ENCODE measurements around the gene HPD. TPM values are rescaled to one million over a fixed set of nuclear protein-coding genes. Genes with fewer than 3 reads are reported as not detected.
"Not testable (repeated sequence)": the region's sequence is repeated elsewhere in the genome, so short reads cannot be mapped to it uniquely, and the experiment has no call there.

Gene HPD
- total RNA-seq, 1 experiment from 2014 or later, result 0.39 TPM

DNA sequence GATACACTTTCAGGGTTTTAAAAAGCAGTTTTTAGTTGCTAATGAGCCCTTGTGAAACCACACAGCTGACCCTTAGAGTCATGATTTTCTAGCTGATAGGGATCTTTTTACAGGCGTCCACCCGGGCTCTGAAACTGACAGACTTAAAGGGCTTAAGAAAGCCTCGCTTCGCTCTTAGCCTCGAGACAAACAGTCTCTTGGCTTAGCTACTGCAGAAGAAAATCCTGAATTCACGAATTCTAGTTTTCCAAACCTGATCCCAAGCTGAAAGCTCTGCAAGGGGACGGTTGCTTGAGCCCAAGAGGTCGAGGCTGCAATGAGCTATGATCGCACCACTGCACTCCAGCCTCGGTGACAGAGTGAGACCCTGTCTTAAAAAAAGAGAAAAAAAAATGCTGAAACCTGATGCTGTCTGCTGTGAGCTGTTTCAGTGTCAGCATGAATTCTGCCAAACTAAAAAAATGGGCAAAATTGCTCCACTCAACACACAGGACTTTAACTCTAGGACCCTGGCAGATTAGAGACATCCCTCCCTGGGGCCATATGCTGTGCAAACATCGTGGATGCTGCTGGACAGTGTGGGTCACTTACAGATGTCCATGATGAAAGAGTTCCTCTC is 3.1 kb upstream of the HPD start (continued):
- TF ChIP-seq, protein P1, sequence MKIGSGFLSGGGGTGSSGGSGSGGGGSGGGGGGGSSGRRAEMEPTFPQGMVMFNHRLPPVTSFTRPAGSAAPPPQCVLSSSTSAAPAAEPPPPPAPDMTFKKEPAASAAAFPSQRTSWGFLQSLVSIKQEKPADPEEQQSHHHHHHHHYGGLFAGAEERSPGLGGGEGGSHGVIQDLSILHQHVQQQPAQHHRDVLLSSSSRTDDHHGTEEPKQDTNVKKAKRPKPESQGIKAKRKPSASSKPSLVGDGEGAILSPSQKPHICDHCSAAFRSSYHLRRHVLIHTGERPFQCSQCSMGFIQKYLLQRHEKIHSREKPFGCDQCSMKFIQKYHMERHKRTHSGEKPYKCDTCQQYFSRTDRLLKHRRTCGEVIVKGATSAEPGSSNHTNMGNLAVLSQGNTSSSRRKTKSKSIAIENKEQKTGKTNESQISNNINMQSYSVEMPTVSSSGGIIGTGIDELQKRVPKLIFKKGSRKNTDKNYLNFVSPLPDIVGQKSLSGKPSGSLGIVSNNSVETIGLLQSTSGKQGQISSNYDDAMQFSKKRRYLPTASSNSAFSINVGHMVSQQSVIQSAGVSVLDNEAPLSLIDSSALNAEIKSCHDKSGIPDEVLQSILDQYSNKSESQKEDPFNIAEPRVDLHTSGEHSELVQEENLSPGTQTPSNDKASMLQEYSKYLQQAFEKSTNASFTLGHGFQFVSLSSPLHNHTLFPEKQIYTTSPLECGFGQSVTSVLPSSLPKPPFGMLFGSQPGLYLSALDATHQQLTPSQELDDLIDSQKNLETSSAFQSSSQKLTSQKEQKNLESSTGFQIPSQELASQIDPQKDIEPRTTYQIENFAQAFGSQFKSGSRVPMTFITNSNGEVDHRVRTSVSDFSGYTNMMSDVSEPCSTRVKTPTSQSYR (CRISPR knock-in tag; IDR thresholded peaks at IDR 0.05), result no peak

- CTCF ChIA-PET; H3K27me3 Mint-ChIP-seq (ENCODE audit: low read depth); H3K9me3 Mint-ChIP-seq; H3K36me3 Mint-ChIP-seq; DNase-seq (ENCODE audit: low spot score); H3K27ac Mint-ChIP-seq; ATAC-seq; POLR2A ChIA-PET; H3K4me3 Mint-ChIP-seq: not testable (repeated sequence)
- peaks cover 15% of the 10 kb centered on the region for H3K4me1 Mint-ChIP-seq
Measured at GRCh38 chr12:121860699-121861098, 2.0 kb upstream of the HPD start.

GRCh38 chr12:121860257-121860656 is 1.6 kb upstream of the HPD start:
- TF ChIP-seq ZNF138 (CRISPR knock-in tag; conservative IDR thresholded peaks at IDR 0.05) (no peak), CREM (CRISPR knock-in tag; IDR thresholded peaks at IDR 0.05) (no peak), CREB1 (CRISPR knock-in tag; IDR thresholded peaks at IDR 0.05) (no peak), ZBTB21 (CRISPR knock-in tag; IDR thresholded peaks at IDR 0.05; ENCODE audit: borderline replicate concordance) (no peak)
- DNase-seq (ENCODE audit: low spot score), result no peak
- Mint-ChIP-seq H3K4me1 (peaks cover 15% of the 10 kb centered on the region), H3K27ac (no peak overlapping the region), H3K9me3 (no peaks in the 10 kb centered on the region), H3K4me3 (no peak overlapping the region), H3K36me3 (no peaks in the 10 kb centered on the region), H3K27me3 (ENCODE audit: low read depth) (no peaks in the 10 kb centered on the region)
- ChIA-PET POLR2A (no interaction called here), CTCF (interaction anchor here (0.8 kb wide), 1 partner anchor 66 kb away, joined by 3 read pairs; no protein-coding TSS in a partner anchor)
- no peak for ATAC-seq

GRCh38 chr12:121858318-121858661 is 369 bp downstream of the HPD start:
- ChIA-PET CTCF (interaction anchor here (1.2 to 1.8 kb wide), 2 partner anchors 46 to 63 kb away, joined by 6 read pairs; no protein-coding TSS in a partner anchor), POLR2A (no interaction called here)
- H3K4me3 Mint-ChIP-seq, result no peak overlapping the region
- H3K27ac Mint-ChIP-seq, result peak overlapping the region; percentile 37; the same call in 1 of the 2 replicates
- no peaks in the 10 kb centered on the region for H3K27me3 Mint-ChIP-seq (ENCODE audit: low read depth)
- peaks cover 15% of the 10 kb centered on the region for H3K4me1 Mint-ChIP-seq
- H3K36me3 Mint-ChIP-seq, result no peaks in the 10 kb centered on the region
- H3K9me3 Mint-ChIP-seq, result no peaks in the 10 kb centered on the region
- ATAC-seq, result no peak
- no peak for DNase-seq (ENCODE audit: low spot score)
- no peak for TF ChIP-seq IRF1 (CRISPR knock-in tag; IDR thresholded peaks at IDR 0.05)
- TF ChIP-seq, protein P2, sequence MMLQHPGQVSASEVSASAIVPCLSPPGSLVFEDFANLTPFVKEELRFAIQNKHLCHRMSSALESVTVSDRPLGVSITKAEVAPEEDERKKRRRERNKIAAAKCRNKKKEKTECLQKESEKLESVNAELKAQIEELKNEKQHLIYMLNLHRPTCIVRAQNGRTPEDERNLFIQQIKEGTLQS (CRISPR knock-in tag; conservative IDR thresholded peaks at IDR 0.05), result no peak
- no peak for TF ChIP-seq ETV6 (CRISPR knock-in tag; IDR thresholded peaks at IDR 0.05)
- TF ChIP-seq E2F4 (CRISPR knock-in tag; IDR thresholded peaks at IDR 0.05; ENCODE audit: borderline replicate concordance, low read depth), result no peak
- TF ChIP-seq ZNF512 (CRISPR knock-in tag; IDR thresholded peaks at IDR 0.05; ENCODE audit: borderline replicate concordance), result no peak
- no peak for TF ChIP-seq TCF7 (CRISPR knock-in tag; IDR thresholded peaks at IDR 0.05; ENCODE audit: low read depth)
- TF ChIP-seq E2F5 (CRISPR knock-in tag; IDR thresholded peaks at IDR 0.05), result no peak
- TF ChIP-seq, protein P3, sequence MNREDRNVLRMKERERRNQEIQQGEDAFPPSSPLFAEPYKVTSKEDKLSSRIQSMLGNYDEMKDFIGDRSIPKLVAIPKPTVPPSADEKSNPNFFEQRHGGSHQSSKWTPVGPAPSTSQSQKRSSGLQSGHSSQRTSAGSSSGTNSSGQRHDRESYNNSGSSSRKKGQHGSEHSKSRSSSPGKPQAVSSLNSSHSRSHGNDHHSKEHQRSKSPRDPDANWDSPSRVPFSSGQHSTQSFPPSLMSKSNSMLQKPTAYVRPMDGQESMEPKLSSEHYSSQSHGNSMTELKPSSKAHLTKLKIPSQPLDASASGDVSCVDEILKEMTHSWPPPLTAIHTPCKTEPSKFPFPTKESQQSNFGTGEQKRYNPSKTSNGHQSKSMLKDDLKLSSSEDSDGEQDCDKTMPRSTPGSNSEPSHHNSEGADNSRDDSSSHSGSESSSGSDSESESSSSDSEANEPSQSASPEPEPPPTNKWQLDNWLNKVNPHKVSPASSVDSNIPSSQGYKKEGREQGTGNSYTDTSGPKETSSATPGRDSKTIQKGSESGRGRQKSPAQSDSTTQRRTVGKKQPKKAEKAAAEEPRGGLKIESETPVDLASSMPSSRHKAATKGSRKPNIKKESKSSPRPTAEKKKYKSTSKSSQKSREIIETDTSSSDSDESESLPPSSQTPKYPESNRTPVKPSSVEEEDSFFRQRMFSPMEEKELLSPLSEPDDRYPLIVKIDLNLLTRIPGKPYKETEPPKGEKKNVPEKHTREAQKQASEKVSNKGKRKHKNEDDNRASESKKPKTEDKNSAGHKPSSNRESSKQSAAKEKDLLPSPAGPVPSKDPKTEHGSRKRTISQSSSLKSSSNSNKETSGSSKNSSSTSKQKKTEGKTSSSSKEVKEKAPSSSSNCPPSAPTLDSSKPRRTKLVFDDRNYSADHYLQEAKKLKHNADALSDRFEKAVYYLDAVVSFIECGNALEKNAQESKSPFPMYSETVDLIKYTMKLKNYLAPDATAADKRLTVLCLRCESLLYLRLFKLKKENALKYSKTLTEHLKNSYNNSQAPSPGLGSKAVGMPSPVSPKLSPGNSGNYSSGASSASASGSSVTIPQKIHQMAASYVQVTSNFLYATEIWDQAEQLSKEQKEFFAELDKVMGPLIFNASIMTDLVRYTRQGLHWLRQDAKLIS (CRISPR knock-in tag; IDR thresholded peaks at IDR 0.05; ENCODE audit: borderline replicate concordance), result no peak
- no peak for TF ChIP-seq CBFB (CRISPR knock-in tag; IDR thresholded peaks at IDR 0.05; ENCODE audit: low read depth)
- TF ChIP-seq, protein P4, sequence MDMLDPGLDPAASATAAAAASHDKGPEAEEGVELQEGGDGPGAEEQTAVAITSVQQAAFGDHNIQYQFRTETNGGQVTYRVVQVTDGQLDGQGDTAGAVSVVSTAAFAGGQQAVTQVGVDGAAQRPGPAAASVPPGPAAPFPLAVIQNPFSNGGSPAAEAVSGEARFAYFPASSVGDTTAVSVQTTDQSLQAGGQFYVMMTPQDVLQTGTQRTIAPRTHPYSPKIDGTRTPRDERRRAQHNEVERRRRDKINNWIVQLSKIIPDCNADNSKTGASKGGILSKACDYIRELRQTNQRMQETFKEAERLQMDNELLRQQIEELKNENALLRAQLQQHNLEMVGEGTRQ (CRISPR knock-in tag; IDR thresholded peaks at IDR 0.05), result no peak
- TF ChIP-seq ZNF671 (CRISPR knock-in tag; IDR thresholded peaks at IDR 0.05), result no peak
